Tibial artery (tissue), 4 donors: Measurements from ENCODE around the gene C14orf39.

Source experiments
- DNase-seq, 2 donors: peaks; one replicate each; pipeline ENCODE4 v3.0.0-alpha.2; 2019
- H3K27ac ChIP-seq, 2 donors: fragments of 200-600 bp; sonication (generic) in 1 of 2; 1 replicate in 1 of 2; 2 replicates in 1 of 2; pipeline ENCODE4 v1.5.1; 2018 to 2019; ENCODE audit warnings: mild to moderate bottlenecking in 1 of 2
- H3K27me3 ChIP-seq, 2 donors: fragments of 200-600 bp; sonication (generic) in 1 of 2; one replicate each; pipeline versions ENCODE4 v1.5.1 to v1.6.0; 2016 to 2019
- H3K36me3 ChIP-seq, 3 donors: fragments of 200-600 bp; sonication (generic) in 2 of 3; one replicate each; pipeline ENCODE4 v1.5.1; 2016 to 2019; ENCODE audit warnings: mild to moderate bottlenecking in 2 of 3
- H3K4me1 ChIP-seq, 4 donors: fragments of 200-600 bp; sonication (generic) in 2 of 4; 1 replicate in 3 of 4; 2 replicates in 1 of 4; pipeline ENCODE4 v1.5.1; 2016 to 2019
- H3K4me3 ChIP-seq, 2 donors: fragments of 200-600 bp; sonication (generic) in 1 of 2; 1 replicate in 1 of 2; 2 replicates in 1 of 2; pipeline ENCODE4 v1.5.1; 2018 to 2019; ENCODE audit warnings: mild to moderate bottlenecking in 2 of 2
- H3K9me3 ChIP-seq, 3 donors: fragments of 200-600 bp; sonication (generic) in 1 of 3; one replicate each; pipeline ENCODE4 v1.5.1; 2016 to 2019
- intact Hi-C: fragments of 100-400 bp; cut with DNase I; formaldehyde crosslinking; loops from one replicate; pipeline ENCODE4 v1.15.0; 2023; ENCODE audit warnings: low total_unique reads
- TF ChIP-seq, protein P1 (sequence below), 2 experiments: fragments of 200-600 bp in 1 of 2; fragments of 450-650 bp in 1 of 2; IDR thresholded peaks; one replicate each; pipeline ENCODE4 v1.5.1; 2017 to 2019; ENCODE audit warnings: antibody characterized with exemption in 2 of 2, mild to moderate bottlenecking in 1 of 2, moderate library complexity in 1 of 2

C14orf39 gene

DNA sequence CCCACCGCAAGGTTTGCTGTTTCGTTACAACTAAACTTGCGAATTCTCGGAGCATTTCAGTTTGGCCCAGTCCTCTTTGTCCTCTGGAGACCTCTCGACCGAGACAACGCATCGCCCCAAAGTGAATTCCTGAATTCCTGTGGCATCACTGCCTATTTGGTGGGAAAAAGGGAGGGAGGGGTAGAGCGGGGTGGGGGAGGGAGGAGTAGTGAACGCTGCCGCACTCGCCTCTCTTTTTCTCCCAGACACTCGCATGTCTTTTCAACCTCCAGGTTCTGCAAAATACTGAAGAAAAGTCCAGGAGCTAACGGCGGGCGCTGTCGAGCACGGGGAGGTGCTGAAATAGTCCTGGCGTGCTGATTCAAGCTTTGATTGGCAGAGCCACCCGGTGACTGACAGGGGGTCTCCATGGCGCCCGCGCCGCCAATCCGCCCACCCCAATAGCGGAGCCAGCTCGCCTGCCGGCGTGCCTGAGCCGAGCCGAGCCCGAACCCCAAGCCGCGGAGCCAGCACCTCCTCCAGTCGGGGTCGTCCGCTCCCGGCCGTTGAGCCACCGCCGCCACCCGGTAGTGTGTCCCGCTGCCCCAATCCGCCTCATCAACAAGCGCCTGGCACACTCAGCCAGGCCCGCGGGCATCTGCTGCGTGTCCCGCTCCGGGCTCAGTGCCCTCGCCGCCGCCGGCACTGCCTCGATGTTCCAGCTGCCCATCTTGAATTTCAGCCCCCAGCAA, 23.0 kb upstream of the C14orf39 start, which contains the start of gene SIX6:
TSS of gene SIX6 (plus strand) at position 440 of the 731 bp plus-strand sequence. CDS start at position 693, 253 bp downstream.
- peaks cover 0 to 44% (median 30%) of the 10 kb centered on the region in 4 donors for H3K4me1 ChIP-seq
- intact Hi-C loops, result no loop called here
- H3K36me3 ChIP-seq, result no peaks in the 10 kb centered on the region
- H3K27ac ChIP-seq, result no peak within 1 kb of the TSS
- H3K4me3 ChIP-seq, result peak within 1 kb of the TSS in 1 of 2 donors; percentile 37
- TF ChIP-seq, protein P1, sequence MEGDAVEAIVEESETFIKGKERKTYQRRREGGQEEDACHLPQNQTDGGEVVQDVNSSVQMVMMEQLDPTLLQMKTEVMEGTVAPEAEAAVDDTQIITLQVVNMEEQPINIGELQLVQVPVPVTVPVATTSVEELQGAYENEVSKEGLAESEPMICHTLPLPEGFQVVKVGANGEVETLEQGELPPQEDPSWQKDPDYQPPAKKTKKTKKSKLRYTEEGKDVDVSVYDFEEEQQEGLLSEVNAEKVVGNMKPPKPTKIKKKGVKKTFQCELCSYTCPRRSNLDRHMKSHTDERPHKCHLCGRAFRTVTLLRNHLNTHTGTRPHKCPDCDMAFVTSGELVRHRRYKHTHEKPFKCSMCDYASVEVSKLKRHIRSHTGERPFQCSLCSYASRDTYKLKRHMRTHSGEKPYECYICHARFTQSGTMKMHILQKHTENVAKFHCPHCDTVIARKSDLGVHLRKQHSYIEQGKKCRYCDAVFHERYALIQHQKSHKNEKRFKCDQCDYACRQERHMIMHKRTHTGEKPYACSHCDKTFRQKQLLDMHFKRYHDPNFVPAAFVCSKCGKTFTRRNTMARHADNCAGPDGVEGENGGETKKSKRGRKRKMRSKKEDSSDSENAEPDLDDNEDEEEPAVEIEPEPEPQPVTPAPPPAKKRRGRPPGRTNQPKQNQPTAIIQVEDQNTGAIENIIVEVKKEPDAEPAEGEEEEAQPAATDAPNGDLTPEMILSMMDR (IDR thresholded peaks at IDR 0.05), result no peak
- no peak for DNase-seq
- no peaks in the 10 kb centered on the region for H3K9me3 ChIP-seq
- peaks cover 0 to 97% of the 10 kb centered on the region in 2 donors for H3K27me3 ChIP-seq

DNA sequence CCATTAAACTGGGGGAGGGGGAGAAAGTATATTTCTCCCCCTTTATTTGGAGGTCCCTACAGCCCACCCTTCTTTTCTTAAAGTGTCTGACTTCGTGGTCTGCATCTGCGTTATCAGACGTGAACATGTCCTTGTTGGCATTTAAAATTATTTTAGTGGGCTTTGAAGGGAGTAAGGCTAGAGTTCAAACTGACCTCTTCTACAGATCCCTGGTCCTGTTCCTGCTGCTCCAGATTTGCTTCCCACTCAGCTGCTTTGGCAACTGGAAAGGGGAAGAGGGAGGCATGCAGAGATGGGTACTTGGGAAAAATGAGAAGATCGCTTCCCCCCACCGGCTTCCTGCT, 22.5 kb upstream of the C14orf39 start:
- H3K27ac ChIP-seq, result no peak overlapping the region
- H3K27me3 ChIP-seq, result peaks cover 0 to 96% of the 10 kb centered on the region in 2 donors
- H3K4me3 ChIP-seq, result no peak overlapping the region
- H3K9me3 ChIP-seq, result no peaks in the 10 kb centered on the region
- no peaks in the 10 kb centered on the region for H3K36me3 ChIP-seq
- no peak for DNase-seq
- H3K4me1 ChIP-seq, result peaks cover 0 to 44% (median 30%) of the 10 kb centered on the region in 4 donors
- TF ChIP-seq, protein P1 (IDR thresholded peaks at IDR 0.05), result no peak
- intact Hi-C loops, result no loop called here

DNA sequence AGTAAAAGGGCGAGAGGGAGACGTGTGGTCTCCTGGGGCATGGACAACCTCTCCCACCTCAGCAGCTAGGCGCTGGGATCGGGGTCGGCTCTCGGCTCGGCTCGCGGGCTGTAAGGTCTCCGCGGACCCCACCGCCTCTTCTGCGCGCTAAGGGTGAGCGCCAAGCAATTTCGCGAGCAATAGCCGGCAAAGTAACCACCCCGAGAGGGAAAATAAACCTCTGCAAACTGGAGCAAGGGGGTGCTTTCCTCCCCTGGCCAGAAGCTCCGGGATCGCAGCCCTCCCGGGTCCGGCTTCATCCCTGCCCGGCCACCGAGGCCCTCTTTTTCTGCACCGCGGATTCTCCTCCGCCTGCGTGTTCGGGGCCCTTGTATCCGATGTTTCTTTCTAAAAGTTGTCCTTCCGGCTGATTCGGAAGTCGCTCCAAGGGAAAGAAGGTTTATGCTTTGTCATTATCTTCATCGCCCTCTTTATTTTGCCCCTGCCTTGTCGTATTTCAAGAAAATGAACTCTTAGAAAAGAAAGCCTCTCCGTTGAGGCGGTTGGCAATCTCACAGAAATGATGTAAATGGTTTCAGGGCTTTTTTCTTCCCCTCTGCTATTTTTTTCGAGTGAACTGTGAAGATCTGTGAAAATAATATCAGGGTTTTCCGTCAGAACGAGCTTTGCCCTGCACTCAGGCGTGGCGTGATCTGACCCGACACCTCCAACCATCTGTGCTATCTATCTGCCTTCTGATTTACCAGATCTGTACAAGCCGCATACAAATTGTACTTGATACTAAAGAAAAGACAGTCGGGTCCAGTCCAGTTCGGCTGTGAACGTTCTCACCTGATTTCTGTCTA, 21.3 kb upstream of the C14orf39 start:
- Histone ChIP-seq H3K27ac (no peak overlapping the region), H3K9me3 (no peaks in the 10 kb centered on the region), H3K36me3 (no peaks in the 10 kb centered on the region), H3K4me1 (peaks cover 0 to 44% (median 30%) of the 10 kb centered on the region in 4 donors), H3K4me3 (no peak overlapping the region), H3K27me3 (peaks cover 0 to 89% of the 10 kb centered on the region in 2 donors)
- intact Hi-C loops, result no loop called here
- TF ChIP-seq, protein P1 (IDR thresholded peaks at IDR 0.05), result no peak
- no peak for DNase-seq

DNA sequence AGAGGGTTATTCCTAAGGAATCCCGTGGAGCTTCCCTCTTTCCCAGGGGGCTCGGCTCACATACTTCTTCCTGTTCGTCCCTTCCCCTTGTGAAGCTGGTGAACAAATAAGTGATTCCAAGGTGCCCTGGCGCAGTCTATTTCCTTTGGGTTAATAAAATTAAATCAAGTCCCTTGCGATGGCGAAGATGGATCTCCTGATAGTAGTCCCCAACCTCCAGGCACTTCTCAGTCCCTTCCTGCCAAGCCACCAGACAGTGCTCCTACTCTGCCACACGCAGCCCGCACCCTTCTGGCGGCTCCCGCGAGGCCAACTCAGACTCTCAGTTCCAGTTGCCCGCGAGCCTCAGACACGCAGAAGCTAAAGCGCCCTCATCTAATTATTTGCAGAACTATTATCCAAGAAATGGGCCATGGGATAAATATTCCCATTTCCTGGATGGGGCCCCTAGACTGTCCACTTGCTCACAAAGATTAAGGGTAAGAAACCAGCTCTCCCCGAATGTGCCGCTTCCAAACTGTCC, 20.7 kb upstream of the C14orf39 start:
- intact Hi-C loops, result no loop called here
- H3K27ac ChIP-seq, result no peak overlapping the region
- H3K9me3 ChIP-seq, result no peaks in the 10 kb centered on the region
- H3K4me1 ChIP-seq, result peaks cover 0 to 44% (median 30%) of the 10 kb centered on the region in 4 donors
- H3K36me3 ChIP-seq, result no peaks in the 10 kb centered on the region
- no peak for DNase-seq
- TF ChIP-seq, protein P1 (IDR thresholded peaks at IDR 0.05), result no peak
- peaks cover 0 to 87% of the 10 kb centered on the region in 2 donors for H3K27me3 ChIP-seq
- no peak overlapping the region for H3K4me3 ChIP-seq

DNA sequence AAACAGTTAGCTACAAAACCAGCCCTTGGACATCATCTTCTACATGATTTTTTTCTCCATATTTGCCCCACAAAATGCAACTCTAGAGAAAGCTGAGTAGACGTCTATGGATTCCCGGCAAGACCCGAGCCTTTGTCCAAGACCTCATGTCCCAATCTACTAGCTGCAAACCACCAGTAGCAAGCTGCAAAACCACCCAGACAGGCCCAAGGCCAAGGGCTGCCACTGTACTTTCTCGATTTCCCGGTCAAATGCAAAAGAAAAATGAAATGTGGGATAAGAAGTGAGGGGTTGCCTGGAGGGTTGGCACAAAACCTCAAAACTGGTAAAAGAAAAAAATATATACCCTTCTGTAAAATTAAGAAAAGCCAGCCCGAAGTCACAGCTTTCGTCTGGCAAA, 20.1 kb upstream of the C14orf39 start:
- intact Hi-C loops, result no loop called here
- H3K9me3 ChIP-seq, result no peaks in the 10 kb centered on the region

More for the DNA sequence above, 20.1 kb upstream of the C14orf39 start:
- TF ChIP-seq, protein P1 (IDR thresholded peaks at IDR 0.05), result no peak
- H3K27ac ChIP-seq, result no peak overlapping the region
- peaks cover 0 to 39% (median 27%) of the 10 kb centered on the region in 4 donors for H3K4me1 ChIP-seq
- H3K27me3 ChIP-seq, result peaks cover 0 to 82% of the 10 kb centered on the region in 2 donors
- DNase-seq, result no peak
- H3K4me3 ChIP-seq, result no peak overlapping the region
- no peaks in the 10 kb centered on the region for H3K36me3 ChIP-seq
